Esophagus squamous epithelium (tissue), 5 donors: ENCODE data around the gene INSM1. TPM values are rescaled to one million over a fixed set of nuclear protein-coding genes. Genes with fewer than 3 reads are reported as not detected.

Source experiments
- DNase-seq: peaks from one replicate; lab custom pipeline; 2025; lab: John Stamatoyannopoulos, UW
- H3K27ac ChIP-seq, 4 donors: fragments of 200-600 bp; sonication (generic); one replicate each; pipeline ENCODE4 v1.5.1; 2016 to 2019; ENCODE audit warnings: mild to moderate bottlenecking in 1 of 4
- H3K27me3 ChIP-seq, 4 donors: fragments of 200-600 bp; sonication (generic); 1 replicate in 3 of 4; 2 replicates in 1 of 4; pipeline versions ENCODE4 v1.5.1 to v1.6.0; 2017 to 2021; ENCODE audit warnings: antibody characterized with exemption in 1 of 4
- H3K36me3 ChIP-seq, 3 donors: fragments of 200-600 bp; sonication (generic); one replicate each; pipeline ENCODE4 v1.5.1; 2016 to 2019
- H3K4me1 ChIP-seq, 3 donors: fragments of 200-600 bp; sonication (generic); one replicate each; pipeline ENCODE4 v1.5.1; 2017 to 2019
- H3K4me3 ChIP-seq, 4 donors: fragments of 200-600 bp; sonication (generic); 1 replicate in 3 of 4; 2 replicates in 1 of 4; pipeline ENCODE4 v1.5.1; 2016 to 2019; ENCODE audit warnings: mild to moderate bottlenecking in 2 of 4, moderate library complexity in 1 of 4
- H3K9me3 ChIP-seq, 3 donors: fragments of 200-600 bp; sonication (generic); one replicate each; pipeline ENCODE4 v1.5.1; 2016 to 2019
- POLR2A ChIP-seq, 4 donors: fragments of 450-650 bp; IDR thresholded peaks; one replicate each; pipeline ENCODE4 v1.6.1; 2017; ENCODE audit warnings: antibody characterized with exemption in 4 of 4, mild to moderate bottlenecking in 4 of 4, moderate library complexity in 3 of 4
- WGBS, 2 donors: methylation state at CpG; one replicate each; pipeline ENCODE4 v1.1.5; 2018; 5-methylcytosine and 5-hydroxymethylcytosine counted together
- intact Hi-C: fragments of 100-400 bp; cut with DNase I; formaldehyde crosslinking; loops from one replicate; pipeline ENCODE4 v1.15.0; 2022
- total RNA-seq, 4 donors: library from RNA; depleted of rRNA; stranded (reverse); fragments of >200 nt; gene quantifications; one replicate each; pipeline ENCODE4 v1.1.0, GENCODE V29; 2016
- TF ChIP-seq, protein P1 (sequence below), 6 experiments: fragments of 450-650 bp in 4 of 6; fragments of 200-600 bp in 2 of 6; sonication (generic) in 2 of 6; IDR thresholded peaks; one replicate each; pipeline ENCODE4 v1.5.1; 2016 to 2019; ENCODE audit warnings: antibody characterized with exemption in 6 of 6, mild to moderate bottlenecking in 4 of 6, moderate library complexity in 4 of 6
- donor health status: DM: yes; HTN: yes; CAD: no.

The INSM1 gene
- total RNA-seq, 4 donors from 2014 or later: not detected

DNA sequence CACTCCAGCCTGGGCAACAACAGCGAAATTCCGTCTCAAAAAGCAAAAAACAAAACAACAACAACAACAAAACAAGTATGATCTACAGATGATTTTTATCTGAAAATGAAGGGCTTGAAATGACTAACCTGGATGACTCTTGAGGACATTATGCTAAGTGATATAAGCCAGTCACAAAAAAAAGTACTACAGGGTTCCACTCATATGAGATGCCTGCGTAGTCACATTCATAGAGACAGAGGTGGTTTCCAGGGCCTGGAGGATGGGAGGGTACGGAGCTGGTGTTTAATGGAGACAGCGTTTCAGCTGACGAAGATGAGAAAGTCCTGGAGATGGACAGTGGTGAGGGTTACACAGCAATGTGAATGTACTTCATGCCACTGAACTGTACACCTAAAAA lies 8.3 kb upstream of the INSM1 start:
- intact Hi-C loops: loop anchor here (10.0 kb wide), 1 partner anchor 205 kb away; no protein-coding TSS in a partner anchor
- Histone ChIP-seq H3K4me3 (no peak overlapping the region), H3K27me3 (peaks cover 9 to 66% (median 12%) of the 10 kb centered on the region in 4 donors), H3K36me3 (no peaks in the 10 kb centered on the region), H3K4me1 (peaks cover 12 to 24% (median 18%) of the 10 kb centered on the region in 3 donors), H3K27ac (no peak overlapping the region), H3K9me3 (no peaks in the 10 kb centered on the region)
- no peak for DNase-seq
- 67 to 75% methylated on average over 6 of the region's 6 CpGs for WGBS, 2 donors
- TF ChIP-seq, protein P1, sequence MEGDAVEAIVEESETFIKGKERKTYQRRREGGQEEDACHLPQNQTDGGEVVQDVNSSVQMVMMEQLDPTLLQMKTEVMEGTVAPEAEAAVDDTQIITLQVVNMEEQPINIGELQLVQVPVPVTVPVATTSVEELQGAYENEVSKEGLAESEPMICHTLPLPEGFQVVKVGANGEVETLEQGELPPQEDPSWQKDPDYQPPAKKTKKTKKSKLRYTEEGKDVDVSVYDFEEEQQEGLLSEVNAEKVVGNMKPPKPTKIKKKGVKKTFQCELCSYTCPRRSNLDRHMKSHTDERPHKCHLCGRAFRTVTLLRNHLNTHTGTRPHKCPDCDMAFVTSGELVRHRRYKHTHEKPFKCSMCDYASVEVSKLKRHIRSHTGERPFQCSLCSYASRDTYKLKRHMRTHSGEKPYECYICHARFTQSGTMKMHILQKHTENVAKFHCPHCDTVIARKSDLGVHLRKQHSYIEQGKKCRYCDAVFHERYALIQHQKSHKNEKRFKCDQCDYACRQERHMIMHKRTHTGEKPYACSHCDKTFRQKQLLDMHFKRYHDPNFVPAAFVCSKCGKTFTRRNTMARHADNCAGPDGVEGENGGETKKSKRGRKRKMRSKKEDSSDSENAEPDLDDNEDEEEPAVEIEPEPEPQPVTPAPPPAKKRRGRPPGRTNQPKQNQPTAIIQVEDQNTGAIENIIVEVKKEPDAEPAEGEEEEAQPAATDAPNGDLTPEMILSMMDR (IDR thresholded peaks at IDR 0.05): no peak
- no peak for TF ChIP-seq POLR2A (IDR thresholded peaks at IDR 0.05)

DNA sequence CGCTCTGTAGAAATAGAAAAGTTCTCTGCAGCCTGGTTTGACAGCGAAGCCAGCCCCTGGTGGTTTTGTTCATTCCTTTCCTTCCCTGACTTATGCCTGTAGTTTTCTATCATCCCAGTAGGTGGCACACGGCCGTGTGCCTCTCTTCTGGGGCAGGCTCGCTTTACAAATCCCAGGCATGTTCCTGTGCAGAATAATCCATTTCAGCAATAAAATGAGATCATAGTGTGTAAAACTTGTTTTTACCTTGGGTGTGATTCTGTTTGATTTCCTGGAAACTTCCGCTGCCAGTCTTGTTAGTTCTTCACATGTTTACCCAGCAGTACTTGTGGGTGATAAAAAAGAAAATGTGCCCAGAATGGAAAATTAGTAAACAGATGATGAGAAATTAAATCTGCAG lies 7.4 kb upstream of the INSM1 start:
- Histone ChIP-seq H3K4me1 (peaks cover 13 to 33% (median 19%) of the 10 kb centered on the region in 3 donors), H3K27me3 (peaks cover 17 to 74% (median 21%) of the 10 kb centered on the region in 4 donors), H3K27ac (no peak overlapping the region), H3K9me3 (no peaks in the 10 kb centered on the region), H3K4me3 (no peak overlapping the region), H3K36me3 (no peaks in the 10 kb centered on the region)
- intact Hi-C loops: loop anchor here (10.0 kb wide), 1 partner anchor 204 kb away; no protein-coding TSS in a partner anchor
- no peak for DNase-seq
- TF ChIP-seq, protein P1 (IDR thresholded peaks at IDR 0.05): peak; percentile 43 to 81 (median 68)
- TF ChIP-seq POLR2A (IDR thresholded peaks at IDR 0.05): no peak
- 1 to 3% methylated on average over 6 of the region's 6 CpGs for WGBS, 2 donors

DNA sequence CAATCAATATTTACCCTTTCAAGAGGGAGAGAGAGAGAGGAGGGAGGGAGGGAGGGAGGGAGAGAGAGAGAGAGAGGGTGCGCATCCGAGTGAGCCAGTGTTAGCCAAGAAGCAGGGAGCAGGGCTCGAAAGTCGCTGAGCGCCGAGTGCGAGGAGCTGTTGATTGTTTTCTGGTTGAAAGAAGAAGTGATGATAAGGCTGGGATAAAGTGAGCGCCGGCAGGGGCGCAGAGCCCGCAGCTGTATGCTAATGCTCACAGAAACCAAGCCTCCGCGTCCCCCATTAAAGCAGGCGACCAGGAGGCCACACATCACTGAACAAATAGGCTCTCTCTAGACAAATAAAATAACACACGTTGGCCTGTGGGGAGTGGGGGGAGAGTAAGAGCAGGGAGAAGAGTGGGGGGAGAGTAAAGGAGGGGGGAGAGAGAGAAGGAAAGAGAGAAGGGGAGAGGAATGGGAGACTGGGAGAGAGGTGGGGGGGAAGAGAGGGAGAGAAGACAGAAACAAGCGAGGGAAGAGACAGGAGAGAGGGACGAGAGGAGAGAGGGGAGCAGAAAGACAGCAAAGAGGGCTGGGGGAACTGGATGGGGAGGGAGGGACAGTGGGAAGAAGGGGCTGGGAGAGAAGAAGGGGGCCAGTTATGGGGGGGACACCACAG lies 5.0 kb upstream of the INSM1 start:
- H3K27ac ChIP-seq: no peak overlapping the region
- no peak for DNase-seq
- H3K27me3 ChIP-seq: peaks cover 33 to 98% (median 37%) of the 10 kb centered on the region in 4 donors
- H3K36me3 ChIP-seq: no peaks in the 10 kb centered on the region
- peaks cover 27 to 50% (median 28%) of the 10 kb centered on the region in 3 donors for H3K4me1 ChIP-seq
- TF ChIP-seq POLR2A (IDR thresholded peaks at IDR 0.05): no peak
- TF ChIP-seq, protein P1 (IDR thresholded peaks at IDR 0.05): no peak
- H3K9me3 ChIP-seq: no peaks in the 10 kb centered on the region
- 10 to 12% methylated on average over 17 of the region's 17 CpGs for WGBS, 2 donors
- no peak overlapping the region for H3K4me3 ChIP-seq
- intact Hi-C loops: loop anchor here (10.0 kb wide), 1 partner anchor 202 kb away; no protein-coding TSS in a partner anchor

DNA sequence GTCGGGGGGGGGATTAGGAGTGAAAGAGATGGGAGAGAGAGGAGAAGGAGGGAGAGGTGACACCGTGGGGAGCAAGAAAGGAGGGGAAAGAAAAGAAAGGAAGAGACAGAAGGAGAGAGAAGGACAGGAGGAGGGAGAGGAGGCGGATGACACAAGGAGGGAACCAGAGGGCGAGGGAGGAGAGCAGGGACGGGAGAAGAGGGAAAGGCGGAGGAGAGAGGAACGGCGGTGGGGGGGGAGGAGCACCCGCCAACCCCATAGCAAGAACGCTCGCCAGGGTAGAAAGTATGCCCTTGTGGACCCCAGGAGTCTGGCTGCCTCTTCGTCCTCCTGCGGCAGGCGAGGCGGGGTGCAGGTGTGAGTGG lies 4.5 kb upstream of the INSM1 start:
- peaks cover 28 to 56% (median 31%) of the 10 kb centered on the region in 3 donors for H3K4me1 ChIP-seq
- DNase-seq: no peak
- TF ChIP-seq POLR2A (IDR thresholded peaks at IDR 0.05): no peak
- TF ChIP-seq, protein P1 (IDR thresholded peaks at IDR 0.05): no peak
- H3K4me3 ChIP-seq: peak overlapping the region in 2 of 4 donors; percentile 5 to 8
- intact Hi-C loops: loop anchor here (10.0 kb wide), 1 partner anchor 201 kb away; no protein-coding TSS in a partner anchor
- peaks cover 33 to 100% (median 37%) of the 10 kb centered on the region in 4 donors for H3K27me3 ChIP-seq
- no peaks in the 10 kb centered on the region for H3K36me3 ChIP-seq
- no peaks in the 10 kb centered on the region for H3K9me3 ChIP-seq
- WGBS, 2 donors: 3 to 7% methylated on average over 15 of the region's 15 CpGs
- H3K27ac ChIP-seq: no peak overlapping the region
